ENCODE data around the gene EXOSC5.
A peak's percentile ranks its signal among the peaks of the same experiment; 100 is the strongest.
"Not testable (repeated sequence)": the region's sequence is repeated elsewhere in the genome, so short reads cannot be mapped to it uniquely, and the experiment has no call there.

Gene EXOSC5

GRCh38 chr19:41403181-41403970, 6.2 kb upstream of the EXOSC5 start:
- DNase-seq, result no peak

DNA sequence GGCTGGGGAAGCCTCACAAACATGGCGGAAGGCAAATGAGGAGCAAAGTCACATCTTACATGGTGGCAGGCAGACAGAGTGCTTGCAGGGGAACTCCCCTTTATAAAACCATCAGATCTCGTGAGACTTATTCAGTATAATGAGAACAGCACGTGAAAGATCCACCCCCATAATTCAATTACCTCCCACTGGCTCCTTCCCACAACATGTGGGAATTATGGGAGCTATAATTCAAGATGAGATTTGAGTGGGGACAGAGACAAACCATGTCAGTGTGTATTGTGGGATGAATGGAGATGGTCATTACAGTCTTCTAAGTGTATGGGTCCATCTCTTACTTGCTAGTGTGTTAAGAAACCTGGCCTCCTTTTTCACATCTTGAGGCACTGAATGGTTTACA, 4.9 kb upstream of the EXOSC5 start:
- DNase-seq, result no peak

GRCh38 chr19:41401483-41401882, 4.3 kb upstream of the EXOSC5 start:
- DNase-seq, result no peak

- DNase-seq, result no peak
These were observed 2.4 kb upstream of the EXOSC5 start for GRCh38 chr19:41399525-41399924.

DNA sequence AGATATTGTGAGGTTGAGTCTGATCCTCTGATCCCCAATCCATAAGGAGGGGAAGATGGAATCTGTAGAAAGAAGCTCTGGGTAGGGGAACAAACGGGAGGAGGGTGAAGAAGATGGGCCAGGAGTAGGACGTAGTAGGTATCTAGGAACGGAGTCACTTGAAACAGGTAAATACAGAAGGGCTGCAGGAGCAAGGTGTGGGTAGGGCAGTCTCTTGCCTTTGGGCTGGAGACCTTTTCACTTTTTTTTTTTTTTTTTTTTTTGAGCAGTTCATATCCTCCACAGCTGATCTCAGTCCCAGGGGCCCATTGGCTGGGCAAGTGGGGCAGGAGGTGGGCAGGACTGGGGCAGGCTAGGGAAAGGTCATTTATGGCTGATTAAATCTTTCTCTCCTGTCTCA, 1.9 kb upstream of the EXOSC5 start:
- DNase-seq, result no peak

GRCh38 chr19:41398598-41398997, 1.4 kb upstream of the EXOSC5 start:
- no peak for DNase-seq

DNA sequence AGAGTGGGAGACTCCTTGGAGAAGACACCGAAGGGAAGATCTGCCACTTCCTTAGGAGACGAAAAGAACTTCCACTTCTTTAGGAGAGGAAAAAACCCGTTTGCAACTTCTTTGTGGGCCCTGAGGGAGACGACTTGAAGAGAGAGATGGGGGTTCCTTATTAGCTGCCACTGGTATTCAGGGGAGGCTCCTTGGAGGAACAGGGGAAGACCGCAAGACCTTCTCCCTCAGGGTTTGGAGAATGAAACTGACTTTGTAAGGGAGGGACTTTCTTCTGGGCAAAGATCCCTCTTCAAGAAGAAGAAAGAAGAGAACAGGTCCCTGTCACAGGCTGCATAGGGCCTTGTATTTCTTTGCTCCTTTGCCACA, 875 bp upstream of the EXOSC5 start:
- DNase-seq, result no peak

DNA sequence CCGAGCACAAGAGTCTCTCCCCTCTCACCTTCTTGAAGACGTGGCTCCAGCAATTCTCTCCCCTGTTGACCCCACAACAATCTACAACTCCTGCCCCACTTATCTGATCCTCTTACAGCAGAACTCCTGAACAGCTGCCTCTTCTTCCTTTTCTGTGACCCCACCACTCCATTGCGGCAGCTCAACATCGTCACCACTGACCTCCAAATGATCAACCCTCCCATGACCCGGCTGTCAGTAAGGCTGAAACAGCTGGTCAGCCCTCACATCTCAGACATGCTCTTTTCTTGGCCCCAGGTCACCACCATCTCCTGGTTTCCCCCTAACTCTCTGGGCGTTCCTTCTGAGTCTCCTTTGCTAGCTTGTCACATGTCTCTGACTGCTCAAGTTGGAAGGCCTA, 1.8 kb downstream of the EXOSC5 start:
- no peak for DNase-seq

- DNase-seq, result no peak
These were observed 4.4 kb downstream of the EXOSC5 start for GRCh38 chr19:41392775-41393174.

DNA sequence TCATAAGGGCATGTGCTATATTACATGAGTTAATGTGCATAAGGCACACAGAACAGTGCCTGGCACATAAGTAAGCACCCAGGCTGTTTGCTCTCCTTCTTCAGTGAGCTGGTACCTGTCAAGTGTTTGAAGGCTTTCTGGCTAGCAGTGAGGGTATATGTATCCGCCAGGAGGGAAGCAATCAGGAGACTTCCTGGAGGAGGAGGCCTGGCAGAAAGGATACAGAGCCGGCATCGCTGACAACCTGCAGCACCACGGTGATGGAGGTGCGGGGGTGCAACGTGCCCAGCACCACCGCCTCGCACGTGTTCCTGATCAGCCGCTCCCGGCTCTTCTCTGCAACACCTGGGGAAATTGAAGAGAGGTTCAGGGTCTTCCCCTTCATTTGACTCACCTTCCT, 5.5 kb downstream of the EXOSC5 start:
- DNase-seq, result no peak

DNA sequence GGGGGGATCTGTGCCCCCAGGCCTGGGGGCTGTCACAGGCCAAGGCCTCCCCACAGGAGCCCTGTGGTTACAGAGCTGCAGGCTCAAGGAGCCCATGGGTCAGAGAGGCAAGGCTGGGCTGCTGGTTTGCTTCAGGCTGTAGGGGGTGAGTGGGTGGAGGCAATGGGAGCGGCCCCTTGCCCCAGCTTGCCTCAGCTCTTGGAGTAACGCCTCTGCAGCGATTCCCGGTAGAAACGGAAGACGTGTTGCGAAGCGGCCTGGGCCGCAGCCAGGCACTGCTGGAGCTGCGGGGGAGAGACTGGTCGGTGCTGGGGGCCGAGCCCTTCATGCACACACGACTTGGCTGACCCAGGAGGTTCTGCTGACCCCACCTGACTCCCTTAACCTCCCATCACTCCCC, 10.7 kb downstream of the EXOSC5 start:
- no peak for DNase-seq

- DNase-seq, result no peak
These were observed 12.8 kb downstream of the EXOSC5 start for GRCh38 chr19:41384351-41384750.

DNA sequence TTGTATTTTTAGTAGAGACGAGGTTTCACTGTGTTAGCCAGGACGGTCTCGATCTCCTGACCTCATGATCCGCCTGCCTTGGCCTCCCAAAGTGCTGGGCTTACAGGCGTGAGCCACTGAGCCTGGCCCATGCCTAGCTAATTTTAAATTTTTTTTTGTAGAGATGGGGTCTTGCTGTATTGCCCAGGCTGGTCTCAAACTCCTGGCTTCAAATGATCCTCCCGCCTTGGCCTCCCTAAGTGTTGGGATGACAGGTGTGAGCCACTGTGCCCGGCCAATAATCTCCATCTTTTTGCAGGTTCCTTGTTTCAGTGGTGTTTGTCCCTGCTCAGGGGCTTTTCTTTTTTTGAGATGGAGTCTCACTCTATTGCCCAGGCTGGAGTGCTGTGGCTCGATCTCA, 15.6 kb downstream of the EXOSC5 start:
- not testable (repeated sequence) for DNase-seq

- DNase-seq, result no peak
These were observed 19.0 kb downstream of the EXOSC5 start for GRCh38 chr19:41377977-41378709.

DNA sequence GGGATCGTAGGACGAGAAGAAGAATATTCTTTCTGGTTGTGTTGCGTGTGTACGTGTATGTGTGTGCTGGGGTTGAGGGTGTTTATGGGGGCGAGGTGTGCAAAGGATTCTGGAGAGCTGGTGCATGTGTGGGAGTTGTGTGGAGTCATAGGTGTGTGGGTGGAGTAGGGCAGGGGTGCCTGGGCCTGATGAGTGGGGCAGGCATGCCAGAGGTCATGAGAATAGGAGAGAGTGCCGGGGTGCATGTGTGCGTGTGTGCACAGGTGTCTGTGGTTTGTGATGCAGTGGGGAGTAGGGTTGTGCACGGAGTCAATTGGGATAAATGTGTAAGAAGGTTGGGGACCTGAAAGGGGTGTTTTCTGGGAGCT, 20.2 kb downstream of the EXOSC5 start:
- DNase-seq, result no peak

GRCh38 chr19:41376241-41376997, 20.7 kb downstream of the EXOSC5 start, which contains the start of gene TMEM91:
Gene TMEM91, plus strand, starts transcription at chr19:41376533. Its CDS starts 1,777 bp downstream, at chr19:41378310.
- DNase-seq, result no peak

DNA sequence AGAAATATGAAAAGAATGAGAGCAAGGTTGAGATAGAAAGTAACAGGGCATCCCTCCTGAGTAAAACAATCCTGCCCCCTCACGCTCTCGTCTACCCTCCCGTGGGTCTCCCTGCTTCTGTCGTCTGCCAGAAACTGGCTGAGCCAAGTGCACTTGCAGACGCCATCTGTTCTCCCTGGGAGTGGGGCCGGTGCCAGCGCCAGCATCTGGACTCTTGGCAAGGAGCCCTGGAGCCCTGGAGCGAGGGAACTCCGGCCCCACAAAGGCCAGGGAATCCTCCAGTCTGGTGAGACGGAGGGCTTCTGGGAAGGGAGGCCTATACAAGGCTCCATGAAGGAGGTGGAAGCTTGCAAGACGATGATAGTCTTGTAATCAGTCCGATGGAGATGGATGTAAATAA, 23.2 kb downstream of the EXOSC5 start:
- no peak for DNase-seq

DNA sequence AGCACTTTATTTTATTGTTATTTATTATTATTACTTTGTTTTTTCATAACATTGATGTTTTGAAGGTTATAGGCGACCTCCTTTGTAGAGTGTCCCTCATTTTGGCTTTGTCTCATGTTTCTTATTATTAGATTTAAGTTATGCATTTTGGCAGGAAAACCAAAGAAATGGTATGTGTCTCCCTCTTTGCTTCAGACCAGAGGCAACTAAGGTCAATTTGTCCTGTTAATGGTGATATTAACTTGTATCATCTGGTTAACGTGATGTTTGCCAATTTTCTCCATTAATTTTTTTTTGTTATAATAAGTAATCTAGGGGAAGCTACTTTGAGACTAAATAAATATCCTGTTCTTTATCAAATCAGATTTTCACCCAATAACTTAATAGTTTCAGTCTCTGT, 24.7 kb downstream of the EXOSC5 start:
- DNase-seq, result no peak

DNA sequence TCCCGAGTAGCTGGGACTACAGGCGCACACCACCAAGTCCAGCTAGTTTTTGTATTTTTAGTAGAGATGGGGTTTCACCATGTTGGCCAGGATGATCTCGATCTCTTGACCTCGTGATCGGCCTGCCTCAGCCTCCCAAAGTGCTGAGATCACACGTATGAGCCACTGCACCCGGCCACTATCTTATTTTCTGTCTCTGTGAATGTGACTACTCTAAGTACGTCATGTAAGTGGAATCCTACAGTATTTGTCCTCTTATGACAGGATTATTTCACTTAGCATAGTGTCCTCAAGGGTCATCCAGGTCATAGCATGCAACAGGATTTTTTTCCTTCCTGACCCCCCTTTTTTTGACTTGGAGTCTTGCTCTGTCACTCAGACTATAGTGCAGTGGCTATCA, 25.6 kb downstream of the EXOSC5 start:
- DNase-seq, result no peak

- DNase-seq, result not testable (repeated sequence)
These were observed 26.0 kb downstream of the EXOSC5 start for GRCh38 chr19:41371119-41371518.

- no peak for DNase-seq
These were observed 27.4 kb downstream of the EXOSC5 start for GRCh38 chr19:41369769-41370168.

- no peak for DNase-seq
These were observed 29.3 kb downstream of the EXOSC5 start for GRCh38 chr19:41367848-41368301.

- peak; percentile 23 for DNase-seq
These were observed 31.1 kb downstream of the EXOSC5 start for GRCh38 chr19:41366089-41366488.
